Panc1 (cell line): ENCODE measurements around the gene DDB1. TPM values are rescaled to one million over a fixed set of nuclear protein-coding genes. Genes with fewer than 3 reads are reported as not detected.

Experiments
- ATAC-seq: fragments of 200-7000 bp; cut with Tn5 transposase; 2 replicates; pipeline ENCODE4 v1.9.1; 2020; ENCODE audit warnings: mild to moderate bottlenecking, moderate library complexity
- BruUV-seq: library from RNA; stranded (reverse); fragments of 400-500 nt; replicated peaks from 2 replicates; lab custom pipeline; 2021; lab: Mats Ljungman, UMichigan
- CTCF ChIA-PET: fragments of 300-600 bp; sonication (Branson Sonifier 250); formaldehyde crosslinking; loops from one replicate; lab custom pipeline; 2022; ENCODE audit warnings: antibody characterized with exemption; lab: Charles Lee
- POLR2A ChIA-PET: fragments of 300-600 bp; sonication (Branson Sonifier 250); formaldehyde crosslinking; loops from one replicate; lab custom pipeline; 2022; ENCODE audit warnings: antibody characterized with exemption; lab: Charles Lee
- DNase-seq: peaks from one replicate; pipeline ENCODE4 v3.0.0-alpha.2; 2010; ENCODE audit warnings: low read depth, low spot score
- H3K27ac ChIP-seq: 2 replicates; pipeline ENCODE4 v1.5.1; 2011; ENCODE audit warnings: mild to moderate bottlenecking, low read length, inconsistent platforms
- H3K27me3 ChIP-seq: fragments of 200-500 bp; sonication (Bioruptor generic); 2 replicates; pipeline ENCODE4 v1.6.0; 2014; ENCODE audit warnings: low read length, inconsistent platforms; ENCODE audit not compliant: control insufficient read depth, insufficient read depth
- H3K36me3 ChIP-seq: fragments of 200-500 bp; sonication (Bioruptor generic); 2 replicates; pipeline ENCODE4 v1.5.1; 2014; ENCODE audit warnings: inconsistent platforms, mild to moderate bottlenecking, low read length, moderate library complexity; ENCODE audit not compliant: control insufficient read depth, insufficient read depth
- H3K4me1 ChIP-seq: 2 replicates; pipeline ENCODE4 v1.5.1; 2011; ENCODE audit warnings: inconsistent platforms, mild to moderate bottlenecking, low read length, moderate library complexity; ENCODE audit not compliant: control insufficient read depth, insufficient read depth
- H3K4me3 ChIP-seq, 2 experiments: 2 replicates each; pipeline ENCODE4 v1.5.1; 2011 to 2012; ENCODE audit warnings: low read depth in 2 of 2, low read length in 2 of 2, mild to moderate bottlenecking in 2 of 2, inconsistent platforms in 1 of 2, moderate library complexity in 1 of 2
- H3K9me3 ChIP-seq: fragments of 200-500 bp; sonication (Bioruptor generic); 2 replicates; pipeline ENCODE4 v1.5.1; 2014; ENCODE audit warnings: low read depth, mild to moderate bottlenecking, inconsistent platforms, low read length, moderate library complexity; ENCODE audit not compliant: control insufficient read depth, insufficient read depth
- CTCF ChIP-seq: fragments of 450-650 bp; IDR thresholded peaks from 2 replicates; pipeline ENCODE4 v1.5.1; 2017; ENCODE audit warnings: mild to moderate bottlenecking
- POLR2AphosphoS5 ChIP-seq: IDR thresholded peaks from 2 replicates; pipeline ENCODE4 v1.6.1; 2012; ENCODE audit warnings: mild to moderate bottlenecking, low read depth, low read length, moderate library complexity
- REST ChIP-seq, 2 experiments: IDR thresholded peaks; 2 replicates each; pipeline ENCODE4 v1.6.1; 2011 to 2012; ENCODE audit warnings: low read depth in 2 of 2, control low read depth in 1 of 2, low read length in 1 of 2, mild to moderate bottlenecking in 1 of 2, moderate library complexity in 1 of 2; ENCODE audit not compliant: insufficient read depth in 1 of 2
- SIN3A ChIP-seq: IDR thresholded peaks from 2 replicates; pipeline ENCODE4 v1.6.1; 2012; ENCODE audit warnings: low read depth, mild to moderate bottlenecking, low read length, moderate library complexity, borderline replicate concordance; ENCODE audit not compliant: insufficient read depth
- TCF7L2 ChIP-seq: IDR thresholded peaks from 2 replicates; pipeline ENCODE4 v1.6.1; 2011; ENCODE audit warnings: mild to moderate bottlenecking, low read depth, low read length, inconsistent platforms
- in situ Hi-C: cut with HindIII; loops from 2 replicates; pipeline ENCODE4 v1.10.0; 2016; ENCODE audit warnings: low sequenced_read_pairs, low pct_unique_long_range_greater_than_20kb
- intact Hi-C: fragments of 100-400 bp; cut with micrococcal nuclease; formaldehyde crosslinking; loops from one replicate; pipeline ENCODE4 v1.10.0; 2022; ENCODE audit not compliant: unreplicated experiment
- total RNA-seq: library from RNA; stranded (reverse); gene quantifications from one replicate; pipeline ENCODE4 v1.2.1, GENCODE V29; 2021; ENCODE audit not compliant: unreplicated experiment

DDB1 gene
- total RNA-seq, 1 experiment from 2014 or later = 217 TPM

- intact Hi-C loops = no loop called here
- CTCF ChIA-PET = no interaction called here
- POLR2A ChIA-PET = no interaction called here
Observed at GRCh38 chr11:61278001-61278470, 54.9 kb downstream of the DDB1 start.

GRCh38 chr11:61277186-61278000, 55.5 kb downstream of the DDB1 start:
- intact Hi-C loops (no loop called here), in situ Hi-C loops (no loop called here)
- H3K27me3 ChIP-seq = no peaks in the 10 kb centered on the region
- ATAC-seq = no peak
- no peaks in the 10 kb centered on the region for H3K9me3 ChIP-seq
- CTCF ChIA-PET = no interaction called here
- H3K4me3 ChIP-seq = no peak overlapping the region
- POLR2A ChIA-PET = no interaction called here
- no TSS peak for BruUV-seq
- H3K4me1 ChIP-seq = 0 out of 2 replicates have a peak, but pooled peaks cover 3% of the 10 kb centered on the region
- H3K36me3 ChIP-seq = no peaks in the 10 kb centered on the region
- no peak overlapping the region for H3K27ac ChIP-seq
- no peak for DNase-seq
- no peak for TF ChIP-seq TCF7L2
- TF ChIP-seq REST (IDR thresholded peaks at IDR 0.05; ENCODE audit: insufficient read depth in 1 of 2, low read depth in 2 of 2, low read length in 1 of 2) = no peak
- TF ChIP-seq SIN3A = no peak
- TF ChIP-seq CTCF = no peak

More at GRCh38 chr11:61278001-61278470, 54.9 kb downstream of the DDB1 start:
- H3K27ac ChIP-seq = no peak overlapping the region
- in situ Hi-C loops = no loop called here
- H3K36me3 ChIP-seq = no peaks in the 10 kb centered on the region
- no peak for TF ChIP-seq TCF7L2
- no peak for TF ChIP-seq SIN3A
- TF ChIP-seq REST (IDR thresholded peaks at IDR 0.05; ENCODE audit: insufficient read depth in 1 of 2, low read depth in 2 of 2, low read length in 1 of 2) = no peak
- no peak for TF ChIP-seq CTCF
- TF ChIP-seq POLR2AphosphoS5 = no peak
- DNase-seq (no peak), ATAC-seq (no peak)
- 0 out of 2 replicates have a peak, but pooled peaks cover 3% of the 10 kb centered on the region for H3K4me1 ChIP-seq
- H3K9me3 ChIP-seq = no peaks in the 10 kb centered on the region
- no peak overlapping the region for H3K4me3 ChIP-seq
- H3K27me3 ChIP-seq = no peaks in the 10 kb centered on the region
- BruUV-seq = no TSS peak
